B cell (primary cell): ENCODE measurements around the gene CFAP20DC. TPM values are rescaled to one million over a fixed set of nuclear protein-coding genes. Genes with fewer than 3 reads are reported as not detected.

ENCODE experiments used
- ATAC-seq: fragments of 200-7000 bp; cut with Tn5 transposase; one replicate; pipeline ENCODE4 v1.10.0; 2021; ENCODE audit warnings: low read depth, mild to moderate bottlenecking, moderate number of reproducible peaks, moderate library complexity
- CTCF ChIA-PET: fragments of 350-600 bp; sonication (Branson Sonifier 250); formaldehyde crosslinking; loops from one replicate; lab custom pipeline; 2021; ENCODE audit warnings: antibody characterized with exemption, inconsistent platforms; lab: Charles Lee
- POLR2A ChIA-PET: fragments of 350-600 bp; sonication (Branson Sonifier 250); formaldehyde crosslinking; loops from one replicate; lab custom pipeline; 2021; ENCODE audit warnings: antibody characterized with exemption; lab: Charles Lee
- DNase-seq: peaks from one replicate; pipeline ENCODE4 v3.0.0; 2013
- H2AFZ ChIP-seq: 2 replicates; pipeline ENCODE4 v1.6.1; 2012; ENCODE audit warnings: mild to moderate bottlenecking, low read depth, low read length; ENCODE audit not compliant: insufficient read depth, poor library complexity, severe bottlenecking
- H3K27ac ChIP-seq, 2 donors: 1 replicate in 1 of 2; 2 replicates in 1 of 2; pipeline ENCODE4 v1.5.1; 2012 to 2013; ENCODE audit warnings: low read length in 2 of 2, mild to moderate bottlenecking in 2 of 2, moderate library complexity in 1 of 2
- H3K27me3 ChIP-seq, 4 experiments: fragments of 200-600 bp in 1 of 4; sonication (generic) in 1 of 4; replicated peaks in 1 of 4; 1 replicate in 2 of 4; 2 replicates in 2 of 4; pipeline versions ENCODE4 v1.6.1 to v1.7.0; 2013 to 2016; ENCODE audit warnings: low read length in 3 of 4, mild to moderate bottlenecking in 2 of 4, mixed read lengths in 1 of 4, moderate library complexity in 1 of 4; ENCODE audit not compliant: insufficient read depth in 4 of 4, control insufficient read depth in 3 of 4; ENCODE audit errors: control extremely low read depth in 1 of 4
- H3K36me3 ChIP-seq, 2 experiments: replicated peaks in 1 of 2; 1 replicate in 1 of 2; 2 replicates in 1 of 2; pipeline versions ENCODE4 v1.6.1 to v1.7.1; 2013; ENCODE audit warnings: low read length in 1 of 2; ENCODE audit not compliant: insufficient read depth in 2 of 2, control insufficient read depth in 1 of 2; ENCODE audit errors: control extremely low read depth in 1 of 2, extremely low read depth in 1 of 2
- H3K4me1 ChIP-seq, 2 donors: fragments of 200-600 bp in 1 of 2; sonication (generic) in 1 of 2; 1 replicate in 1 of 2; 2 replicates in 1 of 2; pipeline versions ENCODE4 v1.5.1 to v1.6.1; 2013 to 2017; ENCODE audit warnings: low read length in 2 of 2; ENCODE audit not compliant: control insufficient read depth in 2 of 2, insufficient read depth in 2 of 2
- H3K4me2 ChIP-seq: replicated peaks from 2 replicates; pipeline ENCODE3; 2012; ENCODE audit warnings: mild to moderate bottlenecking, low read depth, low read length; ENCODE audit not compliant: poor library complexity, severe bottlenecking
- H3K4me3 ChIP-seq, 5 experiments: fragments of 200-600 bp in 1 of 5; sonication (generic) in 1 of 5; 1 replicate in 3 of 5; 2 replicates in 2 of 5; pipeline versions ENCODE4 v1.5.1 to v1.7.0; 2011 to 2016; ENCODE audit warnings: low read length in 4 of 5, mild to moderate bottlenecking in 4 of 5, low read depth in 2 of 5, control low read depth in 1 of 5, moderate library complexity in 1 of 5; ENCODE audit not compliant: insufficient read depth in 1 of 5; ENCODE audit errors: control extremely low read depth in 1 of 5, extremely low read depth in 1 of 5
- H3K79me2 ChIP-seq: fragments of 200-600 bp; sonication (generic); one replicate; pipeline ENCODE4 v1.6.0; 2016; ENCODE audit warnings: low read length; ENCODE audit not compliant: control insufficient read depth, insufficient read depth
- H3K9ac ChIP-seq: fragments of 200-600 bp; sonication (generic); 2 replicates; pipeline ENCODE4 v1.6.1; 2017; ENCODE audit warnings: mild to moderate bottlenecking, low read length, moderate library complexity
- H3K9me3 ChIP-seq, 3 donors: one replicate each; pipeline versions ENCODE4 v1.6.1 to v1.7.1; 2013; ENCODE audit warnings: low read length in 2 of 3; ENCODE audit not compliant: control insufficient read depth in 2 of 3, insufficient read depth in 1 of 3; ENCODE audit errors: control extremely low read depth in 1 of 3
- H4K20me1 ChIP-seq: 2 replicates; pipeline ENCODE4 v1.6.0; 2012; ENCODE audit warnings: mild to moderate bottlenecking, low read length; ENCODE audit not compliant: insufficient read depth, control insufficient read depth, poor library complexity, severe bottlenecking
- H3K27ac Mint-ChIP-seq: one replicate; pipeline ENCODE4 v1.8.0; 2021; ENCODE audit warnings: mixed read lengths
- H3K27me3 Mint-ChIP-seq: one replicate; pipeline ENCODE4 v1.8.0; 2021; ENCODE audit warnings: mixed read lengths
- H3K4me1 Mint-ChIP-seq: one replicate; pipeline ENCODE4 v1.8.0; 2021; ENCODE audit warnings: mixed read lengths
- H3K4me3 Mint-ChIP-seq: one replicate; pipeline ENCODE4 v1.8.0; 2021; ENCODE audit warnings: mixed read lengths
- H3K9me3 Mint-ChIP-seq: one replicate; pipeline ENCODE4 v1.8.0; 2022; ENCODE audit warnings: mixed read lengths; ENCODE audit not compliant: insufficient read depth
- EZH2 ChIP-seq: IDR thresholded peaks from 2 replicates; pipeline ENCODE4 v1.6.1; 2012; ENCODE audit warnings: borderline replicate concordance, low read depth, mild to moderate bottlenecking, moderate library complexity, low read length; ENCODE audit not compliant: insufficient read depth, poor library complexity, severe bottlenecking
- WGBS: methylation state at CpG from one replicate; pipeline ENCODE4 v1.1.5; 2013; ENCODE audit warnings: missing lambda C conversion rate; ENCODE audit not compliant: insufficient coverage; 5-methylcytosine and 5-hydroxymethylcytosine counted together
- intact Hi-C: fragments of 100-400 bp; cut with micrococcal nuclease; formaldehyde crosslinking; loops from one replicate; pipeline ENCODE4 v1.10.0; 2022
- polyA plus RNA-seq: library from polyadenylated mRNA; depleted of rRNA; stranded (reverse); fragments of >200 nt; gene quantifications from 2 replicates; pipeline ENCODE4 v1.2.3, GENCODE V29; 2012
- total RNA-seq, 2 donors: library from RNA; stranded (reverse); fragments of 120-200 nt in 1 of 2; gene quantifications; 1 replicate in 1 of 2; 2 replicates in 1 of 2; pipeline versions ENCODE4 v1.2.3 to v1.2.4, GENCODE V29; 2013 to 2022
- TF ChIP-seq, protein P1 (sequence below): fragments of 200-600 bp; IDR thresholded peaks from one replicate; pipeline ENCODE4 v1.8.0; 2022; ENCODE audit warnings: antibody characterized with exemption, mild to moderate bottlenecking

CFAP20DC gene
- total and polyA plus RNA-seq, 2 donors (not counting 1 experiment from before 2014, with no cell fraction given), result 0.27 to 1.2 TPM

DNA sequence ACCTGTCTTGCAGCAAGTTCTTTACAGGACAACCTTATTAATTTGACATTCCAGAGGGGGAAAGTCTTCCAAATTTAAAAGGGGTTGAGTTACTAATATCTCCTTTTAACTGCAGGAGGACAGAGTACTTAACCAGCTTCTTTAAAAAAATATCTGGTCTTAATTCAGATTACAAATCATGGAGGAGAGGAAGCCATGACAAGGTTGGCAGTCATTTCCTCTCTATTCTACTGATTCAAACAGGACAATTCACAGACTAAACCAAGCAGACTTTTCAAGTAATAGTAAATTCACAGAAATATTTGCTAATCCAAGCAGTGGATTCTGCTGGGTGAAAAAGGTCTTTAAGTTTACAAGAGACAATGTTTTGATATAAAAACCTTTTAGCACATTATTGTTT is 185.3 kb downstream of the CFAP20DC start:
- DNase-seq (no peak), ATAC-seq (no peak)
- H3K27me3 Mint-ChIP-seq, result no peaks in the 10 kb centered on the region
- ChIA-PET POLR2A (no interaction called here), CTCF (no interaction called here)
- no peaks in the 10 kb centered on the region for H3K9me3 Mint-ChIP-seq
- H3K9ac ChIP-seq, result no peak overlapping the region
- peaks cover 4 to 12% of the 10 kb centered on the region in 2 donors for H3K4me1 ChIP-seq
- no peak overlapping the region for H3K4me3 Mint-ChIP-seq
- no peaks in the 10 kb centered on the region for H4K20me1 ChIP-seq
- intact Hi-C loops, result no loop called here
- no peaks in the 10 kb centered on the region for H3K79me2 ChIP-seq
- no peaks in the 10 kb centered on the region for H3K27me3 ChIP-seq
- no peak overlapping the region for H3K27ac ChIP-seq
- no peaks in the 10 kb centered on the region for H3K9me3 ChIP-seq
- no peak overlapping the region for H3K4me3 ChIP-seq
- TF ChIP-seq, protein P1, sequence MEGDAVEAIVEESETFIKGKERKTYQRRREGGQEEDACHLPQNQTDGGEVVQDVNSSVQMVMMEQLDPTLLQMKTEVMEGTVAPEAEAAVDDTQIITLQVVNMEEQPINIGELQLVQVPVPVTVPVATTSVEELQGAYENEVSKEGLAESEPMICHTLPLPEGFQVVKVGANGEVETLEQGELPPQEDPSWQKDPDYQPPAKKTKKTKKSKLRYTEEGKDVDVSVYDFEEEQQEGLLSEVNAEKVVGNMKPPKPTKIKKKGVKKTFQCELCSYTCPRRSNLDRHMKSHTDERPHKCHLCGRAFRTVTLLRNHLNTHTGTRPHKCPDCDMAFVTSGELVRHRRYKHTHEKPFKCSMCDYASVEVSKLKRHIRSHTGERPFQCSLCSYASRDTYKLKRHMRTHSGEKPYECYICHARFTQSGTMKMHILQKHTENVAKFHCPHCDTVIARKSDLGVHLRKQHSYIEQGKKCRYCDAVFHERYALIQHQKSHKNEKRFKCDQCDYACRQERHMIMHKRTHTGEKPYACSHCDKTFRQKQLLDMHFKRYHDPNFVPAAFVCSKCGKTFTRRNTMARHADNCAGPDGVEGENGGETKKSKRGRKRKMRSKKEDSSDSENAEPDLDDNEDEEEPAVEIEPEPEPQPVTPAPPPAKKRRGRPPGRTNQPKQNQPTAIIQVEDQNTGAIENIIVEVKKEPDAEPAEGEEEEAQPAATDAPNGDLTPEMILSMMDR, result no peak
- no peak for TF ChIP-seq EZH2
- no peaks in the 10 kb centered on the region for H3K36me3 ChIP-seq
- H3K4me2 ChIP-seq, result no peak overlapping the region
- no peak overlapping the region for H3K27ac Mint-ChIP-seq
- H2AFZ ChIP-seq, result no peak overlapping the region
- H3K4me1 Mint-ChIP-seq, result peaks cover 16% of the 10 kb centered on the region

DNA sequence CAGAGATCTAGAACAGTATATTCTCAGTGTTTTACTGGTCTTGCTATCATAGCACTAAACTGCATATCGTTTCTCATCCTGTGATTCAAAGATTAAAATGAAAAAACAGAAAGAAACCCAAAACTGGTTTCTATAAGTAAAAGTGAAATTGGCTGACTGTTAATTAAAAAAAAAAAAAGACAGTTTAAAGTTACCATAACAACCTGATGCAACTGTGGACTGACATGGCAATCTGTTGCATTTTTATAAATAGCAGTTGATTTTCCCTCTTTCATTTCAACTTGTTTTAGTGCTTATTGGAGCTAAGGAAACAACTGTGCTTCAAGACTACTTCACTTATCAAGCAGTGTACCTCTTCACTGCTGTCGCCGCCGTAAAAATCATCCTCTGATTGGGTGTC is 186.6 kb downstream of the CFAP20DC start:
- ATAC-seq (no peak), DNase-seq (no peak)
- Histone ChIP-seq H3K4me3 (no peak overlapping the region), H3K4me1 (peaks cover under 1 to 8% of the 10 kb centered on the region in 2 donors), H3K79me2 (no peaks in the 10 kb centered on the region), H3K27me3 (no peaks in the 10 kb centered on the region), H3K9me3 (no peaks in the 10 kb centered on the region), H3K27ac (no peak overlapping the region), H3K36me3 (no peaks in the 10 kb centered on the region), H3K9ac (no peak overlapping the region), H2AFZ (no peak overlapping the region), H3K4me2 (no peak overlapping the region), H4K20me1 (no peaks in the 10 kb centered on the region)
- ChIA-PET POLR2A (no interaction called here), CTCF (no interaction called here)
- Mint-ChIP-seq H3K27me3 (no peaks in the 10 kb centered on the region), H3K4me3 (peak overlapping the region; percentile 14), H3K27ac (no peak overlapping the region), H3K9me3 (no peaks in the 10 kb centered on the region), H3K4me1 (peaks cover 15% of the 10 kb centered on the region)
- intact Hi-C loops, result no loop called here
- WGBS, result no CpG with 5 or more reads among the region's 4 CpGs
- TF ChIP-seq, protein P1, result no peak
- TF ChIP-seq EZH2, result no peak
